Measurements from ENCODE around the gene PI4KA.
"Not testable (repeated sequence)": the region's sequence is repeated elsewhere in the genome, so short reads cannot be mapped to it uniquely, and the experiment has no call there.

- not testable (repeated sequence) for TF ChIP-seq CTCF (conservative IDR thresholded peaks at IDR 0.05; ENCODE audit: low read length); EZH2phosphoT487 (IDR thresholded peaks at IDR 0.05; ENCODE audit: borderline replicate concordance, low read depth, low read length)
Observed at GRCh38 chr22:20700347-20700746, 158.3 kb downstream of the PI4KA start.

All from OCI-LY7 (cell line).